Ishikawa (cell line): ENCODE measurements around the gene LXN.

ENCODE experiments used
- CEBPB ChIP-seq: IDR thresholded peaks from 2 replicates; pipeline ENCODE4 v1.6.1; 2012
- EGR1 ChIP-seq: IDR thresholded peaks from 2 replicates; pipeline ENCODE4 v1.6.1; 2012
- EP300 ChIP-seq: IDR thresholded peaks from 2 replicates; pipeline ENCODE4 v1.6.1; 2012; ENCODE audit warnings: borderline replicate concordance
- FOXM1 ChIP-seq: IDR thresholded peaks from 2 replicates; pipeline ENCODE4 v1.6.1; 2012; ENCODE audit warnings: low read depth, borderline replicate concordance
- MAX ChIP-seq: IDR thresholded peaks from 2 replicates; pipeline ENCODE4 v1.6.1; 2012
- RAD21 ChIP-seq: IDR thresholded peaks from 2 replicates; pipeline ENCODE4 v1.6.1; 2012; ENCODE audit warnings: low read depth
- TAF1 ChIP-seq: IDR thresholded peaks from 2 replicates; pipeline ENCODE4 v1.6.1; 2012; ENCODE audit warnings: low read depth, mild to moderate bottlenecking
- TCF12 ChIP-seq: IDR thresholded peaks from 2 replicates; pipeline ENCODE4 v1.6.1; 2012; ENCODE audit warnings: low read depth
- TEAD4 ChIP-seq: IDR thresholded peaks from 2 replicates; pipeline ENCODE4 v1.6.1; 2012
- ZBTB7A ChIP-seq: IDR thresholded peaks from 2 replicates; pipeline ENCODE4 v1.6.1; 2012; ENCODE audit warnings: low read depth

- TF ChIP-seq RAD21 (no peak), EGR1 (no peak), EP300 (no peak), CEBPB (no peak), FOXM1 (no peak), MAX (no peak), TEAD4 (no peak), TAF1 (no peak), ZBTB7A (no peak), TCF12 (no peak)
Measured at GRCh38 chr3:158642474-158643210, 29.8 kb downstream of the LXN start.
